GM18858 (cell line): ENCODE data around the gene DCP1B.

ENCODE experiments used
- ATAC-seq: cut with Tn5 transposase; IDR thresholded peaks from one replicate; pipeline ENCODE4 v1.9.1; 2021; ENCODE audit not compliant: unreplicated experiment

The DCP1B gene

DNA sequence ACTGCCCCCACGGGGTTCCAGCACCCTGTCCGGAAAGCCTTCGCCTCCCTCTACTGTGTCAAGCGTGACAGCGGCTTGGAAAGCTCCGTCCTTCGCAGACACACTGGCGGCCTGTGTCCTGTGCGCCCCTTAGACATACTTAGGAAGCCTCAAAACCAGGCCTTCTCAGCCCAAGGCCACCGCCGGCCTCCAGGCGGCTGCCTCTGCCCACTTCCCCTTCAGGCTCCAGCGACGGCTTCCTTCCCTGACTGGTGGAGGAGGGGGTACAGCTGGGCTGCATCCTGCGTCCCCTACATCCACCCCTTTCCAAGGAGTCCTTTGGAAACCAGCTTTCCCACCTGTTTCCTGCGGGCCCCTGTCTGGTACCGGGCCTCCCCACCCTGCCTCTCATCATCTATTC, 83.3 kb downstream of the DCP1B start:
- ATAC-seq = no peak

DNA sequence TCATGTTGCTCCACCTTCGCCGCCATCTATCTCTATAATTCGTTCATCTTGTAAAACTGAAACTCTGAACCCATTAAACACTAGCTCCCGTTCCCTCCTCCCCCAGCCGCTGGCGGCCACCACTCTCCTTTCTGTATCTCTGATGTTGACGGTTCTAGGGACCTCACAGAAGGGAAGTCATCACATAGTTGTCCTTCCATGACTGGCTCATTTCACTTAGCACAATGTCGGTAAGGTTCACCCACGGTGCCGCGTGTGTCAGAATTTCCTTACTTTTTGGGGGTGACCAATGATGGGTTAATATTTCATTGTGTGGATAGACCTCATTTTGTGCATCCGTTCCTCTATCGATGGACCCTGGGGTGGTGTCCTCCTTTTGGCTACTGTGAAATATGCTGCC, 83.8 kb downstream of the DCP1B start:
- ATAC-seq = no peak

DNA sequence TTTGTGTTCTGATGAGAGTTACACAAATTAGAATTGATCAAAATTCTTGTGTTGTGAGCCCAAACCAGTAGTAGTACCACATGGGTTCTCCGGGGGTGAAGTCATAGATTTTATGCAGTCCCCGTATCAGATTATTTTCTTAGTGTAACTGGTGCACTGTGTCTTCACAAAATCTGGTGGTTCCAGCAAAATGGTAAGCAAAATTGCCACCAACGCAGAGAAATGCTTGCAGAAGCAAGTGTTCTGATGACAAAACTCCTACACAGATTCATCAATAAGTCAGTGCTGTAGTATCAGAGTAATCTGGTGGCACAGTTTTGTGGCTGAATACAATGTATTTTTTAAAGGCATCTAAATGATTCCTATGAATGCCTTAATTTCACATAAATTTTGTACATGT, 84.5 kb downstream of the DCP1B start:
- no peak for ATAC-seq

DNA sequence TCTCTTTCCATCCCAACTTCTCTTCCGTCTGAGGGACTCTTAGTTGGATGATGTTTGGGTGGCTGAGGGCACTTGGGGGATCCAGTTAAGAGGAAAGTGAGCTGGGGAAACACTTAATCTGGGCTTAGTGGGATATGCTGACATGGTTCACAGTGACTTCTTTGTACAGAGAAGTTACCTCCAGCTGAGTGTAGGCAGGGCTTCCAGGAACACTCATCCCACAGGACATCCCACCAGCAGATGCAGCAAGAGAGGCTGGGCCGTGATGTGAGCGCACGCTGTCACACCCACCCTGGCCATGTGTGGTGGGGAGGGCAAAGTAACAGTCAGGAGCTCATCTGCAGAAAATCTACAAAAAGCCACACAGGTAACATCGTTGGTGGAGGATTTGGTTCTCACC, 85.0 kb downstream of the DCP1B start:
- ATAC-seq = no peak

DNA sequence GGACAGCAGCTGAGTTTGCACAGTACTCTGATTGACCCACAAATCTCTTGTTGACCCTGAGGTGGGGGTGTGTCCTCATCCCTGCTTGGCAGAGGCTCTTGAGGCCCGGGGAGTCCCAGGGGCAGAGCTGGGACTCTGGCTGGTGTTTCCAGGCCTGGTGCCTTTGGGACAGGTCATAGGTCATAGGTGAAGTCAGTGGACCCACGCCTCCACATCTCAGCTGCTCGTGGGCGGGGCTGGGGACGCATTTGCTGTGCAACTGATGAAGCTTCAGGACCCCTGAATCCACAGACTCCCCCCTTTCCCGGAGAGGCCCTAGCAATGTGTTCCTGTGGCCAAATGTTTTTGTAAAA, 85.4 kb downstream of the DCP1B start:
- no peak for ATAC-seq

DNA sequence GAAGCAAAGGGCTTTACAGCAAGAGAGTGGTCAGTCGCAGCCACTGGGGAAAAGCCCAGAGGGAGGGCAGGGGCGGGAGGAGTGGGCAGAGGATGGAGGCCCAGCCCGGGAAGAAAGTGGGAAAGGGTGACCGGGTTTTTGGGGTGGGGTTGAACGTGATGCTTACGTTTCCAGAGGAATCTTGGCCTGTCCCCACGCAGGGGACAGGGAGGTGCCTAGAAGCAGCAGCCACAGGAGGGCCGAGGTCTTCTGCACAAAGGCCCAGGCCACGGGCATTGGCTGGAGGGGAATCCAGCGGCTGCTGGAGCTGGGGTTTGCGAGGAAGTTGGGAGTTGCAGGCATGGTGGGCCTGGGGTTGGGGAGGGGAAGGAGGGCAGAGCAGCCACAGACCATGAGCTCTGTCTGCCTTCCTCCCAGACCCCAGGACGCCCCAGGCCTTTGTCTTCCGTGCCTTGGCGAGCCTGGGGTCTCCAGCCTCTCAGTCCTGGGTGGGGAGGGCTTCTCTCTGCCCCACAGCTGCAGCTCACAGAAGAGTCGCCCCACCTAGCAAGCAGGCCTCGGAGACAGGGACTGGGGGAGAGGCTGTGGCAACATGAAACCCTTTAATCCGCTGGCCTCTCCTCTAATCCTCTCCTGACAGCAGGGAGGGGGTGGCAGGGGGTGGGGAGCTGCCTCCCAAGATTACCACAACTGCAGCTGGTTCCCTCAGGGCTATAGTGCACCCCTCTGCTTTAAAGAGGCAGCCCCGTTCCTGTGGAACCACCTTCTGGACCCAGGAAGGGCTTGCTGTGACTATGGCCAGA, 86.0 kb downstream of the DCP1B start, which contains the start of gene CACNA2D4:
Gene CACNA2D4, minus strand, starts transcription at position 572 of the 803 bp plus-strand sequence. Its CDS starts 179 bp downstream, at position 393.
- ATAC-seq = no peak

DNA sequence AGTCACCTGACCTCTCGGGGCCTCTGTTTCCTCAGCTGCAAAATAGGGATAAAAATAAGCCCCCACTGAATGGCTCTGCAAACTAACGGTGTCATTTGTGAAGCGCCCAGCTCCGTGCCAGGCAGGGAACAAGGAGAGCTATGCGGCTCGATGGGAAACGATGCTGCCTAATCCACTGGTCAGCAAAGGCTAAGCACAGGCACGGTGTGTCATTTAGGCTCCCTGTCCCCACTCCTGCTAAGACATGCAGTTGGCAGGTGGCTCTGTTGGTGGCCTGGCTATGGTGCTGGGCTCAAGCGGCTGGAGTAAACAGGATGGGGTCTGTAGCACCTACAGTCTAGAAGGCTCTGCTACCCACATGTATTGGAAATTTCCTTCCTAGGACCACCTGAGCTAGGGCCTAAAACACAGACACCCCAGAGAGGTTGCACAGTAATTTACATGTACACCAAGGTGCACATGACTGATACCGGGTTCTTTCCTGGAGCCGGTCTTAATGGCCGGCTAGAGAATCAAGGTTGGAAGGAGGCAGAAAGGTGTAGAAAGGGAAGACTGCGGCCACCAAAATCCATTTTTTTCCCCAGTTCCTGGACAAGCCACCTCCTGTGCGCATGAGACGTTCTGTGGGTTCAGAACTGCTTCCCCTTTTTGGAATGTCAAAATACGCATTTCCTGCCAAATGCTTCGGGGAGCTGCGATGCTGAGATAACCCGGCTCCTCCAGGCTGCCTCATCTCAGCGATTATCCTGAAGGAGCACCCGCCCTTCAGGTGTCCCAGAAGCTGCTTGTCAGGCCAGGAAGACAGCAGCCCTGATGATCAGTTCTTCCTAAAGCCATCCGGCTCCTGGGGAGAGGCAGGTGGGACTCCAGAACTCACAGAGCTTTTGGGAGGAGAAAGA, 86.8 kb downstream of the DCP1B start:
- no peak for ATAC-seq

DNA sequence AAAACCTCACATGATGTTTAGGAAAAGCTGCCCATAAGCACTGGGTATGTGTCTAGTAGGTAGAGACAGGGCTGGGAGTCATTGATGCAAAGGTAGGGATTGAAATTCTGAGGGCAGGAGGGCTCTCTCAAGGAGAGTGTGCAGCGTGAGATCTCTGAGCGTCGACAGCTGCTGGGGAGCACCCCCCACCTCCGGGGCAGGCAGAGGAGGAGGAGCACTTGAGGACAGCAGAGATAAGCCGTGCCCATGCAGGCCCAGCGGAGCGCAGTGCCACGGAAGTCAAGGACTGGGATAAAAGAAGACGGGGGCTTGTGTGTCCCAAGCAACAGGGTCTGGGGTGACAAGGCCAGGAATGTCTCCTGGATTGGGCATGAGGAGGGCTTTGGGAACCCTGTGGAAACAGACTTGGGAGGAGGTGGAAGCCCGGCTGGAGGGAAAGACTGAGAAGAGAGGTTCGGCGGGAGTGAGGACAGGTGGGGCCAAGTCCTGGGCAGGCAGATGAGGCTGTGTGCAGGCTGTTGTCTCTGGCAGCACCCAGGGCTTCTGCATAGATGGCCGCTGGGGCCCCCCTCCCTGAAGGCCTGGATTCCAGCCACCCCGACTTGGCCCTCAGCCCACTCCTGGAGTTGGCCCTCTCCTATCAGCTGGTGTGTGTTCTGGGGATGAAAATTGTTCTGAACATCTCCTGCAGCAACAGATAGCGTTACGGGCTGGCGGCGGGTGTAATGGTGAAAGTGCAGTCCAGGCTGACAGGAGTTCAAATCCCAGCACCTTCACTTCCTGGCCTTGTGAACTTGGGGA, 87.7 kb downstream of the DCP1B start:
- ATAC-seq = no peak

DNA sequence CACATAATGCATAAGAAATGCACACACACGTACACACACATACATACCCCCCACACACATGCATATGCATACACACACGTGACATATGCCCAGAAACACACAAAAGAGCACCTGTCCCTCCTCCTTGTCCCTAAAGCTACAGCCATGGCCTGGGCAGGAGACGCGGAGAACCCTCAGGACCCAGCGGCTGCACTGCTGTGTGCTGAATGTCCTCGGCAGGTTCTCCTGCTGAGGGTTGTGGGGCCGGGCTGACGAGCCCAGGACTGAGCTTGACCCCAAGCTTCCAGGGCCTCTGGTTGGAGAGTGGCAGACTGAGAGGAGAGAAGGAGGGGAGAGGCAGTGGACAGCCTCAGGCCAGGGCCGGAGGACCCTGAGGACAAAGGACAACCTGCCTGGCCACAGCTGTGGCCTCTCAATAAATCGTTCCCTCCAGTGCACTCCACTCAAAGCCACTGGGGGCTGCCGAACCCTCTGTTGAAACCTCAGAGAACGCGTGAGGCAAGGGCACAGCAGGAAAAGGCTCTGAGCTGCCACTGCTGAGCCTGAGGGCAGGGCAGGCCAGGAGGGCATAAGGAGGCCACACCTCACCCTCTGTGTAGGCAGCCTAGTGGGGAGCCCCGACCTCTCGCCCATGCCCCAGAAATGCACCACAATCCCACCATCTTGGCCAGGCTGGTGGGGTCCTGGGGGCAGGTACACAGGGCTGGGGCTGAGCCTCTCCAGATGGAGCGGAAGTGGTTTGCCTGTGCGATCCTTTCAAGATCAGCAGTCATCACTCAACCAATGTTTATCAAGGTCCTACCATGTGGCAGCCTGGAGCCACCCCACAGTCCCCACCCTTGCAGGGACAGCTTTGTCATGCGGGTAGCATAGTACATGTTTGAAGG, 88.9 kb downstream of the DCP1B start:
- ATAC-seq = no peak

DNA sequence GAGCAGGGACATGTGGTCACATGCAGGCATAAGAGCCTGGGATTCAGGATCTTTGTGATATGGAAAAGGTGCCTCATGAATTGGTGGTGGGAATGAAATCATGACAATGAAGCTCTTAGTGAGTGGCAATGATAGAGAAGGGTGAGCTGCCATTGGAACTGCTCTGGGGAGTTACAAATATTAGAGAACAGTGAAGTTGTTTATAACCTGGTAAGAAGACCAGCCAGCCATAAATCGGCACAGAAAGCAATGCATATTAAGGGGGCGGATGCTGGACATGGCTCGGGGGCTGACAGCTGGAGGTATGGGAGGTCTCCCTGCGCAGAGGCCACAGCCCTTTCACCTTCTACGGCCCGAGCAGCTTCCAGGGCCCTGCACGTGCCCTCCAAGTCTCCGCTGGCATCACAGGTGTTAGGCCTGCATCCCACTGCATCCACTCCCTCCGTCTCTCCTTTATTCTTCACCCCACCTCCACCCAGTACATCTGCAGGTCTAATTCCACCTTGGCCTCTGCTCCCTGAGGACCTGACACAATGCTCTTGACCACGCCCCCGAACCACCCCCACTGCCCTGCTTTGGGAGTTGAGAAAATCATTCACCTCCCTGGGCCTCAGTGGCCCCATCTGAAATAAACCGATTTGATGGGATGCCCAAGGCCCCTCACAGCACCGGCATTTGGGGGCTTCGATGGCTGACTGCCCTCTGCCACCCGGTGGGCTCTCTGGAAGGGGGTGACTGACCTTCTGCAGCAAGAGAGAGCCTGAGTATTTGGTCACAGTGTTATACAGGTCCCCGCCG, 89.9 kb downstream of the DCP1B start:
- ATAC-seq = no peak

DNA sequence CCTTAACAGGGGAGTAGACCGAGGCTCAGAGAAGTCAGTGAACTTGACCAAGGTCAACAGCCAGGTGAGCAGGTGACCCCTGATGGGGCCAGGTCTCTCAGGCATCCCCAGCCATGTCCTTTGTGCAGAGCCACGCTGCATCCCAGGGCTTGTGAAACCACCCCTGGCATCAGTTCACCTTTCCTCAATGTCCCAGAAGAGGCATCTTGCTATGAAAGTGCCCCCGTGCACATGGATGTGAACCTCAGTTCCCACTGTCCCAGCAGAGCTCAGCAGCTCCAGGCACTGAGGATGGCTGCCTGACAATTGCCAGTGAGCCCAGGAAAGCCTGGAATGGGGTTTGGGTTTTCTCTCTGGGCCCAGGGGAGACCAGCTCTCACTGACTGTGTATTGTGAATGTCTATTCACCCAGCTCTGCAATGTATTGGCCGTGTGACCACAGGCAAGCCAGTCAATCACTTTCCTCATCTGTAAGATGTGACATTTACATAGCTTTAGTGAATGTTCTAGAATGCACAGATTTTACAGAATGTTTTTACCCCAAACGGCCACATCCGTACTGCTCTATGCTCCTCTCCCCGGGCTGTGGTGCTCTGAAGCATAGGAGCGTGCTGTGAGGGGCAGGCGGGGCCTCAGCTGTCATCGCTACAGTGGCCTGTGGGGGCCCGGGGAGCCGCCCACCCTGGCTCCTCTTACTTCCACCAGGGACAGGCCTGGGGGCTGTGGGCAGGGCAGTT, 90.7 kb downstream of the DCP1B start:
- ATAC-seq = no peak

DNA sequence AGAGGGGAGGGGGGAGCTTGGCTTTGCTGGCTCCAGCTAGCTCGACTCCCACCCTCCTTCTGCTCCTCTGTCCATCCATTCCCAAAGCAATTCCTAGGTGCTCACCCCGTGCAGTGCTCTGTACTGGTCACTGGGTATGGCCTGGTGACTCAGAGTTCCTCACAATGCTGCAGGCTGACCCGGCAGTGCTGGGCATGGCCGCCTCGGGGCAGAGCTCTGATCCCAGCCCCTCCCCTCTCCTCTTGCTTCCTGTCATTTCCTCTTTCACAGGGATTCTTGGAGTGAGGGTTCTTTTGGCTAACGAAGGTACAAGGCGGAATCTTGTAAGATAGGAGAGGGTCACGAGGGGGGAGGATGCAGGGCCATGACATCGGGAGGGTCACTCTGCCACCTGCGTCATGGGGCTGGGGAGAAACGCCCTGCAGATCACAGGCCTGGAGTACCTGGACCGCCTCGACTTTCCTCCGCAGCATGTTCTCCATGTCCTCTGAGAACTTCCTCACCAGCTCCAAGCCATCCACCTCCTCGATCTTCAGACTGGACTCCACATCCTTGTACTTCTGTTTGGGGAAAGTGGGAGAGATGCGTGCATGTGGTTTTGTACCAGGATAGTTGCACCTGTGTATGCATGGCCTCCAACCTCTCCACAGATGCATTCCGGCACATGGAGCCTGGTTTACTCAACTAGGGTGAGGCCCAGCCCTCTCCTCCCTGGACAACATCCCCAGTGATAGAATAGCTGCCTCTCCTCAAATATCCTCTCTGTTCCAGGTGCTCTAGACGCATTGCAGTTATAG, 91.5 kb downstream of the DCP1B start:
- no peak for ATAC-seq

DNA sequence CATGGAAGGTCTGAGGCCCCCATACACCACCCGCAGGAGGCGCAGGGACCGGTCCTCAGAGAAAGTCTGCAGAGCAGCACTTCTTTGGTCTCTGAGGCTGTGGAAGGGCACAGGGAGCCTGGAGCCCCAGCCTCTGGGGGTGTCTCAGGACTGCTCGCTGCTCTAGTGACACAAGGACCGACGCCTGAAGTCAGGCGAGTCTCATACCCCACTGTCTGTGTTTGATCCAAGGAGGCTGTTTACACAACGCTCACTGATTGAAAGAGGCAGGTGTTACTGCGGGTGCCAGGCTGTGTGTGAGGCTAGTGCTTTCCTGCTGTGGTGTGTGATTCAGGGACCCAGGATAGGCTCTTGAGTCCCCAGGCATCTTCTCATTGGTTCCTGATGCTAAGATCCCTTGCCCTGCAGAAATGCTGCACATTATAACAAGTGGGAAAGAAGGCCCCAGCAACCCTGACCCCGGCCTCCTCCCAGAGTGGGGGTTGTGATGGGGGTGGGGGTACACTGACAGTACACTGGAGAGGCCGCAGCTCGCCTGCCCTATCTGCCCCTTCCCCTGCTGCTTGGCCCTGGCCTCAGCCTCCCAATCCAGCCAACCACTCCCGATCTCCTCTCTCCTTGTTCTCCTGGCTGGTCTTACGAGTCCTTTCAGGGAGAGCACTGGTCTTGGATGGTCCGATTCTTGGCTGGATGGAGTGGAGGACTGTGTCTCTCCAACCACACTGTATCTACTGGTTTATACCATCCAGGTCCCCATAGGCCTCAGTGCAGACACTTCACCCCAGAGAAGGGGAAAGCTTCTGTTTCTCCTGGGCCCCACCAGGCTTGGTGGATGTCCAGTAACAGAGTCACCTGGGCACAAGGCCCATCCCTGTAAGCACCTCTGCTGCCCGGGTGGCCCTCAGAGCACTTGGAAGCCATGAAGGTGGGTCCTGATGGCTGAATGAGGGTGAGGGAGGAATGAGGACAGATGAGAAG, 92.4 kb downstream of the DCP1B start:
- ATAC-seq = no peak

DNA sequence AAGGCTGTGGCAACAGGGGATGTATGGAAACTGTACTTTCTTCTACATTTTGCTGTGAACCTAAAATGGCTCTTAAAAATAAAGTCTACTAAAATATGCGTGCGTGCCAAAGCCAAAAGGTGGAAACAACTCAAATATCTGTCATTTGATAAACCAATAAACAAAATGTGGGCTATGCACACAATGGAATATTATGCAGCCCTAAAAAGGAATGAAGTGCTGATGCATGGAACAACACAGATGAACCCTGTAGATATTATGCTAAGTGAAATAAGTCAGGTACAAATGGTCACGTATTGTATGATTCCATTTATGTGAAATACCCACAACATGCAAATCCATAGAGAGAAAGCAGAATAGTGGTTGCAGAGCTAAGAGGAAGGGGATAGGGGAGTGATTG, 93.8 kb downstream of the DCP1B start:
- ATAC-seq = no peak

DNA sequence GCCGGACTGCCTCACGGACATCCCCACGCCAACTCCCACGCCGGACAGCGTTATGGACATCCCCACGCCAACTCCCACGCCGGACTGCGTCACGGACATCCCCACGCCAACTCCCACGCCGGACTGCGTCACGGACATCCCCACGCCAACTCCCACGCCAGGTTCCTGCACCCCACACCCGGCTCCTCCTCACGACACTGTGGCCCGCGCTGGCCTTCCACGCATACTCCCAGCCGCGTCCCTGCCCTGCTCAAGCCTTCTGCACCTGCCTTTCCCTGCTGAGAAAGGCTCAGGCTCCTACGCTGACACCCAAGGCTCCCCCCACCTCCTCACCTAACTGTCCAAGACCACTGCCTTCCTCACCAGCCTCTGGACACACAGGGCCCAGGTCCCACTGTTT, 95.5 kb downstream of the DCP1B start:
- ATAC-seq = no peak

DNA sequence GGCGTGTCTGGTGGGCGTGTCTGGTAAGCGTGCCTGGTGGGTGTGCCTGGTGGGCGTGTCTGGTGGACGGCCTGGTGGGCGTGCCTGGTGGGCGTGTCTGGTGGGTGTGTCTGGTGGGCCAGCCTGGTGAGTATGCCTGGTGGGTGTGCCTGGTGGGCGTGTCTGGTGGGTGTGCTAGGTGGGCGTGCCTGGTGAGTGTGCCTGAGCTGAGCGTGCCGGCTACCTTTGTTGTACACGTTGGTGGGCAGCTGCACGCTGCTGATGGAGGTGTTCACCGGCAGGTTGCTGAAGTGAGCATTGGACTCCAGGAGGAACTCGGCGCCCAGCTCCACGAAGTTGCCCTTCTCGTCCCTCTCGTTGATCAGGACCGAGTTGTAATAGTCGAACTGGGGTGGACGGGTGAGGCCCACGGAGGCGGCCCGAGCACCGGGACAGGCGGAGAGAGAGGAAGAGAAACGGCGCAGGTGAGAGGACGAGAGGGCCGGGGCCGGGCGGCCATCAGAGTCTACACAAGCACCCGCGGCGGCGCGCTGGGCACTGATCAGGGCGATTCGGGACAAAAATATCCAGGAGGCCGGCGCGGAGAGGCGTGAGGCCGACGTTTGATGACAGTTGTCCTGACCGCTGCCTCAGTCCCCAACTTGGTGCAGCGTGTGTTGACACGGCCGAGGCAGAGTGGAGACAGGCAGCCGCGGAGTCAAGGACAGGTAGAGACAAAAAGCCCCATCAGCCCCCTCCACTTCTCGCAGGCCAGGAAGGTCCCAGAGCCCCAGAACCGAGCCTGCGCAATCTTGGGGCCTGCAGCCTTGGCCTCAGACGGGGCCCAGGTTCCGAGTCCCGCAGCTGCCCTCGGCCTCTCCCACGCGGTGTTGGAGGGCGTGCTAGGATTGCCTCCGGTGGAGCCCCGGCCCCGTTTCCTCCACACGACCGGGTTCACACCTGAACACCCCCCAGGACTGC, 96.3 kb downstream of the DCP1B start:
- ATAC-seq = no peak
